NCI-H1048 (cell line): Measurements from ENCODE around the gene RSF1.

ENCODE experiments used
- DNase-seq: peaks from one replicate; lab custom pipeline; 2025; lab: John Stamatoyannopoulos, UW

The RSF1 gene

DNA sequence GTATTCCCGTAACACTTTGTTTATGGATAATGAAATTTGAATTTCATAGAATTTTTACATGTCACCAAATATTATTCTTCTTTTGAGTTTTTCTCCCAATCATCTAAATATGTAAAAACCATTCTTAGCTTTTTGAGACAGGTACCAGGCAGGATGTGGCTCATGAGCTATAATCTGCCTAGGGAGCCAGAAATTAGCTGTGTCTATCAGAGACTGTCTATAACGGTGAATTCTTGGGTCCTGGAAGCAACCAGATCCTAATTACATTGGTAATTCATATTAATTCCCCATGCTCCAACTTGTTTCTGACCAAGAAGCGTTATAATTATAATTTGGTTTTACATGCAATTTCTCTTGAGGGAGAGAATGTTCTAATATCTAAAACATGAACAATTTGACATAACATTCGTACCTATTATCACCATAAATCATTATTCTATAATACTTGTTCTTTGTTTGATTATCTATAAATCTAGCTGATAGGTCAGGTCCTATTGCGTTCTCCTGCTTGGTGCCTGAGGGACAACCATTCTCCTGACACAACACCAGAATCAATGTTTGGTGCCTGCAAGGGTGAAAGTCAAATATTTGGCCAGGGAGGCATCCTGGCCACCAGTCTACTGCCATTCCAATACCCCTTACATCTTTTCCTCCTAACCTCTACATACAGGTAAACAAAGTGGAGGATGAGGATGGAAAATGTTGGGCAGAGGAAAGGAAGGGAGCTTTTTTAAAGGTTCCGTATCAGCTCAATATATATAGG lies 69.9 kb downstream of the RSF1 start:
- no peak for DNase-seq

DNA sequence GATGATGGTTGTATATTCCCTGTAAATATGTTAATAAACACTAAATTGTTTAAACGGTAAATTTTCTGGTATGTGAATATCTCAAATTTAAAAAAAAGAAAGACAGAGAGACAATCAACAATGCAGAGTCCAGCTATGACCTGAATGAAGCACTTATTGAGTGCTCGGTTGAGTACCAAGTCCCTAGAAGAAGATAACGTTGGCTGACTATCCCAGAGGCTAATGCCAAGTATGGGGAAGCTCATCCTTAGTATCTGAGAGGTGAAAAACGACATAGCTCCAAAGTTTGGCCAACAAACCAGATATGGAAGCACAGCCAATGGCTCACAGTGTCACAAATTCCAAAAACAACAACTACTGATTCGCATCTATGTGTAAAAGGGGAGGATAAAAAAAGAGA lies 71.3 kb downstream of the RSF1 start:
- no peak for DNase-seq

DNA sequence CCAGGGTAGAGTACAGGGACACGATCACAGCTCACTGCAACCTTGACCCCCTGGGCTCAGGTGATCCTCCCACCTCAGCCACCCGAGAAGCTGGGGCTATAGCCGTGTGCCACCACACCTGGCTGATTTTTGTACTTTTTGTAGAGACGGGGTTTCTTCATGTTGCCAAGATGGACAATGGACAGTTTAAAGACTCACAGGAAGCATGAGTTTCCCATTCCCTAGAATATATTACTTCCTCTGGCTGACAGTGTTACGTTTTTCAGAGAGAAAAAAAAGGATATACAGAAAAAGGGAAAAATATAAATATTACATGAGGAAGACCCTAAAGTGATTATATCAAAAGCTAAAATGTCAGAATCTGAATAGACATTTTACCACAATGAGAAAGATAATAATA lies 72.3 kb downstream of the RSF1 start:
- DNase-seq, result no peak

DNA sequence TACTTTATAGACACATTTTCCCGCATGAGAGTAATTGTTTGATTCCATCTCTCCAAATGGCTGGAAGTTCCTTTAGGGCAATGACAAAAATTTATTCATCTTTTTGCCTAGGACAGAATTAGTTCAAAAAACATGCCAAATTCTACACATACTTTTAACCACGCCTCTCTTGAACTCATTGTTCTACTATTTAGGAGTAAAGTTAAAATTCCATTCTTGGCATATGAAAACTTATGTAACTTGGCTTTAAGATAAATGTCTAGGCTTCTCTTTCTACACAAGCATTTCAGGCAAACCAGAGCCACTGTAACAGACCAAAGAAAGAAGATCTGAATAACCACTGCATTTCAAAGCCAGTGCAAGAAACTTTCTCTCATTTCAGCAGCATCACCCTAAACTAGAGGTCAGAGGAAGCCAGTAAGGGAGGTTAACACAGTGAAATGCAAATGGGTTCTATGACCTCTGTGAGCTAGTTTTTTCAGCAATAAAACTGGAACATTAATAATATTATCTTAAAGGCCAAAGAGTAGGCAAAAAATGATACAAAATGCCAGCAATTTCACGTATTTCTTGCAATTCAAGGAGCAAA lies 73.0 kb downstream of the RSF1 start:
- DNase-seq, result no peak

DNA sequence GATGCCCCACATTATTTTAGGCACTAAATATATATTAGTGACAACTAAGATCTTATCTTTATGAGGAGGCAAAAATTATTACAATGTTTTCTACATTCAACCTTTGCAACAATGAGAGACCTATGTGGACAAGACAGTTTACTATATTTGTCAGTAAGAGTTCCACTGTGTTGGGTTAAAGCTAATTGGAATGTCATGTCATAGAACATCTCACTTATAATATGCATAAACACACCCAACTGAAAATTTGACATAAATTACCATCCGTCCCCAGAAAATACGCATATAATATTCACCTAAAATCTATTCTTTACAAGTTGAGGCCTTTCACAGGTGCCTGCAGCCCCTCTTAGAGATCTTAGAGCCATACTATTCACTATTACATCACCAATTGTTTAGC lies 84.0 kb downstream of the RSF1 start:
- no peak for DNase-seq

DNA sequence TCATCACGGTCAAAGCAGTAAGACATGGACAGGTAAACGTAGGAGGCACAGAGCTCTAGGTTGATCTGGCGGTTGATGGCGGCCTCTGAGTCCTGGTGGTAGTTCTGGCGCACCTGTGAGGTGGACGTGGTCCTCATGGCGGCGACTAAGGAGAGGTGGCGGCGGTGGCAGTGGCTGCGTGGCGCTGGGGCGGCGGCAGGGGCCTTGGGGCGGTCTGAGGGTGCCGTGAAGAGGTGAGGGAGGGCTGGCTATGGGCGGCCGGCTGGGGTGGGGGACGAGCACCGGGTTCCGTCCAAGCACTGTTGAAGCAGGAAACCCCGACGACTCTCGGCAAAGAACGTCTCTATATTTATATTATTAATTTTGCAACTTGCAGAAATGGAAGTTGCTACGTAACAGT lies 85.6 kb downstream of the RSF1 start:
- no peak for DNase-seq

DNA sequence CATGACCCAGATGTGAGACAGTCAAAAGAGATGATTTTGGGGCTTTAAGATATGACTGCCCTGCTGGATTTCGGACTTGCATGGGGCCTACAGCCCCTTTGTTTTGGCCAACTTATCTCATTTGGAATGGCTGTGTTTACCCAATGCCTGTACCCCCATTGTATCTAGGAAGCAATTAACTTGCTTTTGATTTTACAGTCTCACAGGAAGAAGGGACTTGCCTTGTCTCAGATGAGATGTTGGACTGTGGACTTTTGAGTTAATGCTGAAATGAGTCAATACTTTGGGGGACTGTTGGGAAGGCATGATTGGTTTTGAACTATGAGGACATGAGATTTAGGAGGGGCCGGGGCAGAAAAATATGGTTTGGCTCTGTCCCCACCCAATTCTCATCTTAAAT lies 88.4 kb downstream of the RSF1 start:
- no peak for DNase-seq

DNA sequence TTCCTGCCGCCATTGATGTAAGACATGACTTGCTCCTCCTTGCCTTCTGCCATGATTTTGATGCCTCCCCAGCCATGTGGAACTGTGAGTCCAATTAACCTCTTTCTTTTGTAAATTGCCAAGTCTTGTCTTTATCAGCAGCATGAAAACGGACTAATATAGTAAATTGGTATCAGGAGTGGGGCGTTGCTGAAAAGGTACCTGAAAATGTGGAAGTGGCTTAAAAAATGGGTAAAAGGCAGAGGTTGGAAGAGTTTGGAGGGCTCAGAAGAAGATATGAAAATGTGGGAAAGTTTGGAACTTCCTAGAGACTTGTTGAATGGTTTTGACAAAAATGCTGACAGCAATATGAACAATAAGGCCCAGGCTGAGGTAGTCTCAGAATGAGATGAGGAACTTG lies 89.7 kb downstream of the RSF1 start:
- DNase-seq, result no peak

DNA sequence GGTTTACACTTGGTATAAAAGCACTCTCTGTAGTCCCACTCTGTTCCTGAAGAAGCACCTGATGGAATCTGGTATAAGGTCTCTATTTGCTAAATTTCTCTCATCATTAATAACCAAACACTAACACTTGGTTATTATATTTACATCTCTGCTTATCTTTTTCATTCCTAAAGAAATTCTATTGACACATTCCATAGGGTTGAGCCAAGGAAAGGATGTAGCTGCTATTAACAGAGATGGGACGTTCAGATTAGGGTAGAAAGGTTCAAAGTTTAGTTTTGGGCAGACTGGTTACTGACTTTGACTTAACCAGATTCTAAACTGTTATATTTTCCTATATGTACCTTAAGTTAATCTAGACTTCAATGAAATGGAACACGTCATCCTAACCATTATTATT lies 91.5 kb downstream of the RSF1 start:
- DNase-seq, result no peak

DNA sequence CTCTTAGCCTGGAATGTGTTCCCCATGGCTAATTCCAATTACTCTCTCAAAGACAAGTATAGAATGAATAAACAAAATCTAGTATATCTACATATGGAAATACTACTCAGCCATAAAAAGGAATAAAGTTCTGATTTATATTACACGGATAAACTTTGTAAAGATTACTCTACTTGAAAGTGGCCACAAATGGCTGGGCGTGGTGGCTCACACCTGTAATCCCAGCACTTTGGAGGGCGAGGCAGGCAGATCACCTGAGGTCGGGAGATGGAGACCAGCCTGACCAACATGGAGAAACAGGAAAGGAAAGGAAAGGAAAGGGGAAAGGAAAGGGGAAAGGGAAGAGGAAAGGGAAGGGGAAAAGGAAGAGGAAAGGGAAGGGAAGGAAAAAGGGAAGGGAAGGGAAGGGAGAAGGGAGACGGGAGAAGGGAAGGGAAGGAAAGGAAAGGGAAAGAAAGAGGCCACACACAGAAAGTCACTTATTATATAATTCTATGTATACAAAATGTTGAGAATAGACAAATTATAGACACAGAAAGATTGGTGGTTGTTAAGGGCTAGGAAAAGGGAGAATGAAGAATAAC lies 92.2 kb downstream of the RSF1 start:
- DNase-seq, result no peak

DNA sequence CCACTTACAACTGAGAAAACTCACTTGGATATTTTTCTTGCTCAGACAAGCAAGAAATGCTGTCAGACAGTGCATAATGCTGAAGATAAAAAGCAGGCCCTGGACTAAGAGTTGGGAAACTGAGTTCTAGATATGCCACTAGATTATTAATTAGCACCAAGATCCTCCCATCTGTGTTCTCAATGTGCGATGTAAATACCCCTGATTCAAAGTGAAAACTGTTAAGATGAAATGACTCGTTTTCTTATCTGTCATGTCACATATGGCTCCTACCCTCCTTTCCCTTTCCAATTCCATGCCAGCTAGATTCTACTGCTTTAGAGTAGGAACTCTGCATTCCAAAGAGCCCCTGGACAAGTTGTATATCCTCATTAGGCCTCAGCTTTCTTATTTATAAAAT lies 94.0 kb downstream of the RSF1 start:
- DNase-seq, result no peak

DNA sequence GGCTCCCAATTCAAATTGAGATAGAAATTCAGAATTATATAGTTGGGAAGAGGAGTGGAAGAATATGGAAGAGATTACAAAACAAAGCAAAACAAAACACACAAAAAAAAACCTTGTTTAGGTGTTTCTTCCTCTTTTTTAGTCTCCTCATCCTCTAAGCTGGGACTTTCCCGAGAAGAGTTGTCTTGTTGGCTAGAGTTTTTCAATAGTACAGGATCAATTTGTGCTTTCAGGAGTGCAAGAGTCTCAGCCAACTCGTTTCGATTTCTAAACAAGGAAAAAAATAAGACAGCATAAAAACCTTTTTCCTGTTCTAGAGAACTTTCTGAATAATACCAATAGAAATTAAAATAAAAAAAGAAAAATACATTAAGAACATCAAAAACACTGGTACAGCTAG lies 95.1 kb downstream of the RSF1 start:
- no peak for DNase-seq

DNA sequence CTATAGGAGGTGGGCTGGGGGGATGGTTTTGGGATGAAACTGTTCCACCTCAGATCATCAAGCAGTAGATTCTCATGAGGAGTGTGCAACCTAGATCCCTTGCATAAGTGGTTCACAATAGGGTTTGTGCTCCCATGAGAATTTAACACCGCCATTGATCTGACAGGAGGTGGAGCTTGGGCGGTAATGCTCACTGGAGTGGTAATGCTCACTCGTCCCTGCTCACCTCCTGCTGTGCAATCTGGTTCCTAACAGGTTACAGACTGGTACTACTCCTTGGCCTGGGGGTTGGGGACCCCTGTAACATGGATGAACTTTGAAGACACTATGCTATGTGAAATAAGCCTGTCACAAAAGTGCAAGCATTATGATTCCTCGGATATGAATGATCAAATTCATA lies 95.9 kb downstream of the RSF1 start:
- no peak for DNase-seq

DNA sequence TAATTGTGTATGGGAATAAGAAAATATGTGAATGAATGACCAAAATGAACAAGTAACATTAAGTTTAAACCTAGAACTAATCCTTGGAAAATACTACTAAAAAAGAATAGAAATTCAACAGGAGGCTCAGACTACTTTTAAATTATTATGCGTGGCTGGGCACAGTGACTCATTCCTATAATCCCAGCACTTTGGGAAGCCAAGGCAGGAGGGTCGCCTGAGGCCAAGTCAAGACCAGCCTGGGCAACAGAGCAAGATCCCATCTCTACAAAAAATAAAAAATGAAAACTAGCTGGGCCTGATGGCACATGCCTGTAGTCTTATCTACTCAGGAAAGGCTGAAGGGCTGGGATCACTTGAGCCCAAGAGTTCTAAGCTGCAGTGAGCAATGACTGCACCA lies 97.5 kb downstream of the RSF1 start:
- DNase-seq, result no peak

DNA sequence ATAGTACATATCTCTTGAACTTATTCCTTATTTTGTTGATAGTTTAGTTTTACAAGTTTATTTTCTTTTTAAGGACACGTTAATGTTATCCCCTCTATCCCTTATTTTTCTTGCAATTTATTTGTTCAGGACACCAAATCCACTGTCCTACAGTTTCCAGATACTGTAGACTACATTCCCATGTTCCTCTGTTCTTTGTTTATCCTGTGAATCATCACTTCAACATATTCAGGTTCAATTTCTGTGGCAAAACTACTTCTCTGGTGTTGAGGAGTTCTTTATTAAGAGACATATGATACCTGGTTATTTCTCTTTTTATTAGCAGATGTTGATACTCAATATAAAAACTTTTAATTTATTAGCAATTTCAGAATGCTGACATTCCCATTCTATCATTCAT lies 110.2 kb downstream of the RSF1 start:
- DNase-seq, result no peak

DNA sequence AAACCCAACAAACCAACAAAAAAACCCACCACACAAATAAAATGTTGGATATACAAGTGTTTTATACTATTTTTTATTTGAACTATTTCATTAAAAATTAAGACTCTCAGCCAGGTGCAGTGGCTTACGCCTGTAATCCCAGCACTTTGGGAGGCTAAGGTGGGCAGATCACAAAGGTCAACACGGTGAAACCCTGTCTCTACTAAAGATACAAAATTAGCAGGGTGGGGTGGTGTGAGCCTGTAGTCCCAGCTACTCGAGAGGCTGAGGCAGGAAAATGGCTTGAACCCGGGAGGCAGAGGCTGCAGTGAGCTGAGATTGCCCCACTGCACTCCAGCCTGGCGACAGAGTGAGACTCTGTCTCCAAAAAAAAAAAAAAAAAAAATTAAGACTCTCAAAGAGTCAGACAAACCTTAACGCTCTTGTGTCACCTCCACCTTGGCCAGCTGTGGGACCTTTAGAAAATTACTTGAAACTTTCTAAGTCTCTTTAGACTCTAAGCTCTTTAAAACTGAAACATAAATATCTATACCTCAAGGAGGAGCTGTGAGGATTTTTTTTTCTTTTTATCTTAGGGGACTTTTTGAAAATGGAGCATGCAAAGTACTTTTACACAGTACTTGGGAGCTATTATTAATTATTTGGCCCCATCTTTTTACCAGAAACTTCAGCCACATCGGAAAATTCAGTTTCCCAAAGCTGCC lies 114.5 kb downstream of the RSF1 start:
- DNase-seq, result no peak

DNA sequence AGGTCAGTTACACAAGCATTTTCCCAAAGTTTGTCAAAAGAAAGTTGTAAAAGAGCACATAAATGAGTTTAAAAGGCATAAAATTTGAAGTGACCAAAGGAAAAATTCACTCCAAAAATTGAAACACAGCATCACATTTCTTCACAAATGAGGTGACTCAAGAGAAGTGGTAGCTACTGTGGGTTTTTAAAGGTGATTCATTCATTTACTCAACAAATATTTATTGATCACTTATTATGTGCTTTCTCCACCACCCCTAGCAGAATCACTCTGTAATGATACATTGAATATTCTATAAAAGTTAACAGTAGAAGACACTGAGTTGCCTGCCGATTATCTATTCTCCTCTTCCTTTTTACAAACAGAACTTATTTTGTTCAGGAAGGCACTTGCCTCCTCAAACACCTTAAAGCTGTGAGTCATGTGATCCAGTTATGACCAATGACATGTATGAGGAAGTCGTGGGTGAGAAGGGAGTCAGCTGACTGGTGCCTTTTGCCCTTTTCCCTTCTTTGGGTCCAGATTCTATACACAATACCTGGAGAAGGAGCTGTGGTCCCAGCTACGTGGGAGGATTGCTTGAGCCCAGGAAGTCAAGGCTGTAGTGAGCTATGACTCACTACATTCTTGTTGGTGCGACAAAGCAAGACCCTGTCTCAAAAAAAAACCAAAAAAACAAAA lies 115.2 kb downstream of the RSF1 start:
- no peak for DNase-seq

DNA sequence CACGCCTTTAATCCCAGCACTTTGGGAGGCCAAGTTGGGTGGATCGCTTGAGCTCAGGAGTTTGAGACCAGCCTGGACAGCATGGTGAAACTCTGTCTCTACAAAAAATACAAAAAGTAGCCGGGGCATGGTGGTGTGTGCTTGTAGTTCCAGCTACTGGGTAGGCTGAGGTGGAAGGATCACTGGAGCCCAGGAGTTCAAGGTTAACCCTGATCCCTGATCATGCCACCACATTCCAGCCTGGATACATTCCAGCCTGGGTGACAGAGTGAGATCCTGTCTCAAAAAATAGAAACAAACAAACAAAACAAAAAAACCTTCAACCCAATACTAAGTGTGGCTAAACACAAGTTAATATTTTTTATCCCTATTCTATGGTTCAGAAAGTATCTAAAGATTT lies 116.5 kb downstream of the RSF1 start:
- no peak for DNase-seq

DNA sequence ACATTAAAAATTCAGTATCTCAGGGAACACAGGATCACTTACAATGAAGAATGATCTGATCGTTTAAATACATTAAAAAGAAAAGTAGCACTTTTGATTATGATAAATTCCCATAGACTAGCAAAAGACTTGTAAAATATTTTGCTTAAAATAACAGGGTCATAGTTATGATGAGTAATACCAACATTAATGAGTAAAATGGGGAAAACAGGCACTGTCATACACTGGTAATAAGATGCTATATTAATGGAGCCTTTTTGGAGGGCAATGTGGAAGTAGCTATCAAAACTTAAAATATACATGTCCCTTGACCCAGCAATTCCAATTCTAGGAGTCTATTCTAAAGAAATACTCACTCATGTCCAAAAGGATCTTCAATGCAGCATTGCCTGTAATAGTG lies 121.1 kb downstream of the RSF1 start:
- DNase-seq, result no peak

DNA sequence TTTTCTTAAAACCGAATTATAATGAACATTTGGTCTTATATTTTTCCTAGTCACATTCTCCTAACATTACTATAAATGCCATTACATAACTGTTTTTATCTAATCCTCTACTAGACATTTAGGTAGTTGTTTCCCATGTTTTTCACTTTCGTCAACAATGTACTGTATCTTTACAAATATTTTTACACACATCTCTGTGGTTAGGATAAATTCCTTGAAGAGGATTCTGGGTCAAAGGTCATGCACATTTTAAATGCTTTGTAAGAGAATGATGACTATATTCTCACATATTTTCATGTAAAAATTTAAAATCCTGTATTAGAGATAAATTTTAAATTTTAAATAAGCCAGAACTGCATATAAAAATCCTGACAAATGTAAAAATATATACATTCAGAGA lies 121.6 kb downstream of the RSF1 start:
- no peak for DNase-seq

DNA sequence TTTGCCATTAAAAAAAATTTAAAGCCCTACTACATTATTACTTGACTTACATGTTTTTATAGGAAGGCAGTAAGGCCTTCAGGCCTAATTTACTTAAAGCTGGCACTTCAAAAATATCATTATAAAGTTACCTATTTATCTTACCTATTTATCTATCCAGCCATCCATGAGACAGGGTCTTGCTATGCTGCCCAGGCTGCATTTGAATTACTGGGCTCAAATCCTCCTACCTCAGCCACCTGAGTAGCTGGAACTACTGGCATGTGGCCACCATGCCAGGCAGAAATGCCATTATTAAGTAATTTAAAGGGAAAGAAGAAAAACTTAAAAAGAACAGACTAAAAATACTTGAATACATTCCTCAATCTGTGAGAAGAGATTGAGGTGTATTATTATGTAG lies 122.7 kb downstream of the RSF1 start:
- DNase-seq, result no peak

DNA sequence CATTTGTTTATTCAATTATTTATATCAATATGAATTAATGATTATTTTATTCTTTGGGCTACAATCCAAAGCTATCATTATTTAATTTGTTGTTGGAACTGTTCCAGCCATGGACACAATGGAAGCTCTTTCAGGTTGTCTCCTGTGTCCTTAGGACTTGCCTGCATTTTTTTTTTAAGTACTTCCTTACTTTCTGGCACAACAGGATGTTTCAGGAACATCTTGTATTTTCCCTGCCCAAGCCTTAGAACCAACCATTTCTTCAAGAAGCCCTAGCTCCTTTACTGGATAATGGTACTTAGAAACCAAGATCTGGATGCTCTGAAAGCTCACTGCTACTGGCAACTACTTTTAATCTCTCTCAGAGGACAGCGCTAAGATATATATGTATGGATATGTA lies 125.1 kb downstream of the RSF1 start:
- DNase-seq, result no peak

DNA sequence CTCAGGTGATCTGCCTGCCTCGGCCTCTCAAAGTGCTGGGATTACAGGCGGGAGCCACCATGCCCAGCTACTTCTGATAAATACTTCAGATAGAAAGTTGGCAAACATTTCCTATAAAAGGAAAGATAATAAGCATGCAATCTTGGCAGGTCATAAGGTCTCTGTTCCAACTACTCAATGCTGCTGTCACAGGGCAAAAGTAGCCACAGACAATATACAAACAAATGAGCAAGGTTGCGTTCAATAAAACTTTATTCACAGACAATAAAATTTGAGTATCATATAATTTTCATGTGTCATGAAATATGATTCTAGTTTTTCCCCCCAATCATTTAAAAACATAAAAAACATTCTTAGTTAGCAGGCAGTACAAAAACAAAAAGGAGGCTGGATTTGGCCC lies 129.9 kb downstream of the RSF1 start:
- DNase-seq, result no peak
